ENCODE results near the gene CXCL8. TPM values are rescaled to one million over a fixed set of nuclear protein-coding genes. Genes with fewer than 3 reads are reported as not detected.

The CXCL8 gene
- total RNA-seq, 2 donors from 2014 or later = 2.6 to 7.9 TPM

DNA sequence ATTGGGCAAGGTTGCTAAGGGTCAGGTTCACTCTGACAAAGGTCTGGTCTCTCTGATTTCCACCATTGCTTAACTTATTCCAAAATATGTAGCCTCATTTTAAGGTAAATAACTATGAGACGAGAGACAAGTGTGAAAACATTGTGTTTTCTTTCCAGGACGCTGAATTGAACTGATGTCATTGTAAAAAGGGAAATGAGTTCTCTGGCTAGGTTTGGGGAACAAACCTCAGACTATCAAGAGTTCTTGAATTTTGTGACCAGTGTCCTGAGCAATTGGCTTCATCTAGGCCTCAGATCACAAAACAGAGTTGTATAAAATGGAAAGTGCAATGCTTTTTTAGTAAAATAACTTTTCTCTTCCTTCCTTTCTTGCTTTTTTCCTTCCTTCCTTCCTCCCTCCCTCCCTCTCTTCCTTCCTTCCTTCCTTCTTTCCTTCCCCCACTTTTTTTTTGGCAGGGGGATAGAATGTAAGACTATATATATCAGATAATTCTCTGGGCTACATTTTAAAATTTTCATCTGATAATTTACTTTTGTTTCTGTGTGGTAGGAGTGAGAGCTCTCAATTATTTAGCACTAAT is 30.8 kb upstream of the CXCL8 start:
- Histone ChIP-seq H3K4me1 (peaks cover 0 to 19% of the 10 kb centered on the region in 2 donors), H3K9me3 (no peaks in the 10 kb centered on the region), H3K27ac (no peak overlapping the region), H3K4me3 (no peak overlapping the region), H3K36me3 (no peaks in the 10 kb centered on the region), H3K27me3 (no peaks in the 10 kb centered on the region)
- TF ChIP-seq, protein P1, sequence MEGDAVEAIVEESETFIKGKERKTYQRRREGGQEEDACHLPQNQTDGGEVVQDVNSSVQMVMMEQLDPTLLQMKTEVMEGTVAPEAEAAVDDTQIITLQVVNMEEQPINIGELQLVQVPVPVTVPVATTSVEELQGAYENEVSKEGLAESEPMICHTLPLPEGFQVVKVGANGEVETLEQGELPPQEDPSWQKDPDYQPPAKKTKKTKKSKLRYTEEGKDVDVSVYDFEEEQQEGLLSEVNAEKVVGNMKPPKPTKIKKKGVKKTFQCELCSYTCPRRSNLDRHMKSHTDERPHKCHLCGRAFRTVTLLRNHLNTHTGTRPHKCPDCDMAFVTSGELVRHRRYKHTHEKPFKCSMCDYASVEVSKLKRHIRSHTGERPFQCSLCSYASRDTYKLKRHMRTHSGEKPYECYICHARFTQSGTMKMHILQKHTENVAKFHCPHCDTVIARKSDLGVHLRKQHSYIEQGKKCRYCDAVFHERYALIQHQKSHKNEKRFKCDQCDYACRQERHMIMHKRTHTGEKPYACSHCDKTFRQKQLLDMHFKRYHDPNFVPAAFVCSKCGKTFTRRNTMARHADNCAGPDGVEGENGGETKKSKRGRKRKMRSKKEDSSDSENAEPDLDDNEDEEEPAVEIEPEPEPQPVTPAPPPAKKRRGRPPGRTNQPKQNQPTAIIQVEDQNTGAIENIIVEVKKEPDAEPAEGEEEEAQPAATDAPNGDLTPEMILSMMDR (IDR thresholded peaks at IDR 0.05) = no peak
- DNase-seq (ENCODE audit: low spot score) = no peak

DNA sequence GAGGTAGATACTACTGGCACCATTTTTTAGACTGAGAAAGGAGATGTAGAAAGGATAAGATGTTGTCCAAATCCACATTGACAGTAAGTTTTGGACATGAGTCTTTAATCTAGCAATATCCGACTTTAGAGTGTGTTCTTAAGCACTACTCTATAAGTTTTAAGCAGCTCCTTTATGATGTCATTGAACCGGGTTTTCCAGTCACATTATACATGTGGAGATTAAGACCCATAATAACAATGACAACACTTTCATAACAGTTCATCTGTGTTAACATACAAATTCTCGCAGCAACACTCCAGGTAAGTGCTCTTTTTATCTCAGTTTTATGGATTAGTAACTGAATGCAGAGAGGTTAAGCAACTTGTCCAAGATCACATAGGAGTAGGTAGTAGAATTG is 30.3 kb upstream of the CXCL8 start:
- no peaks in the 10 kb centered on the region for H3K9me3 ChIP-seq
- TF ChIP-seq, protein P1 (IDR thresholded peaks at IDR 0.05) = no peak
- H3K36me3 ChIP-seq = no peaks in the 10 kb centered on the region
- H3K4me1 ChIP-seq = peaks cover 0 to 16% of the 10 kb centered on the region in 2 donors
- no peak for DNase-seq (ENCODE audit: low spot score)
- no peaks in the 10 kb centered on the region for H3K27me3 ChIP-seq
- H3K27ac ChIP-seq = no peak overlapping the region
- no peak overlapping the region for H3K4me3 ChIP-seq

DNA sequence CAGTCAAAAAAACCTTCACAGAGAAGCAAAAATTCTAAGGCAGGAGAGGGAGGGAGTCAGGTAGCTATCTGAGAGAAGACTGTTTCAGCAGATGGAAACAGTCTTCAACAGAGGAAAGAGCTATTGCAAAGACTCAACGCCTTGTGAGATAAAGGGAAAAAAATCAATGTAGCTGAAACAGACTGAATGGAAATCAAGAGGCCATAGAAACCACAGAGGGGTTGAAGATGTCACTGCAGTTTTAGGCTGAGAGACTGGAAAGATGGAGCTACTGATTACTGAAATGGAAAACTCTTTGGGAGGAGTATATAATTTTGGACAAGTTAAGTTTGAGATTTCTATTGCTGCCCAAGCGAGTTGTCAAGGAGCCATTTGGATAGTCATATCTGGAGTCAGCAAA is 28.4 kb upstream of the CXCL8 start:
- Histone ChIP-seq H3K4me3 (no peak overlapping the region), H3K9me3 (no peaks in the 10 kb centered on the region), H3K4me1 (peaks cover 0 to 13% of the 10 kb centered on the region in 2 donors), H3K27ac (no peak overlapping the region), H3K36me3 (no peaks in the 10 kb centered on the region), H3K27me3 (no peaks in the 10 kb centered on the region)
- DNase-seq (ENCODE audit: low spot score) = no peak
- TF ChIP-seq, protein P1 (IDR thresholded peaks at IDR 0.05) = no peak

DNA sequence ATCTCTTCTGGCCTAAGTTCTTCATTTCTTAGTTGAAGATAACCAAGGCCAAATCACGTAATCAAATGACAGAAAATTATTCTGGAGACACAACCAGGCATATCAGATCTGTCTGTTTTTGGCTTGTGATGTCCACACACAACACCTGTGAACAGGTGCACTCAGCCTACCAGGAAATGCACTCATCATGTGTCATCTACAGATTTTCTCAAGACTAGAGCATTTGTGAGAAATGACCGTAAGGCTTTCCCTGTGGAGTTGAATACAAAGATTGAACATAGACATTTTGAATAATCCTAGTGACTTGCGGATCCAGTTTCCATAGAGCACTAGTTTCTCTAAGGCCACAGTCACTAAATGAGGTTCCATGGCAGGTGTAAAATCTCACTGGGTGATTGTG is 26.7 kb upstream of the CXCL8 start:
- Histone ChIP-seq H3K27me3 (no peaks in the 10 kb centered on the region), H3K27ac (no peak overlapping the region), H3K36me3 (no peaks in the 10 kb centered on the region), H3K4me1 (no peaks in the 10 kb centered on the region), H3K4me3 (no peak overlapping the region), H3K9me3 (no peaks in the 10 kb centered on the region)
- DNase-seq (ENCODE audit: low spot score) = no peak
- TF ChIP-seq, protein P1 (IDR thresholded peaks at IDR 0.05) = no peak

DNA sequence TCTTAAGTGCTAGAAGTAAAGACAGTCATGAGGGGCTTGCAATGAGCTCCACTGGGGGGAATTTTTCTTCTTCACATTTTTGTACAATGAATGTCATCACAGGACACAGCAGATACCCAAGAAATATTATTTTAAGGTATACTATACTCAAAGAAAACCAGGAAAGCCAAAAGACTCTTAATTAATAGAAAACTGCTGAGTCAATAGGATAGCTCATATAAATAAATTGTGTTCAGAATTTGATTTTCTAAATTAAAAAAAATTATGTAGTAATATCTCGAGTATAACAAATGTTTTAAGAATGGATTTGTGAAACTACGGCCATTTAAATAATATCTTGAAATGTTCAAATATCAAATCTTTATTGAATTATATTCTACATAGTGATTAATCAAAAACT is 25.7 kb upstream of the CXCL8 start:
- Histone ChIP-seq H3K27ac (no peak overlapping the region), H3K36me3 (no peaks in the 10 kb centered on the region), H3K9me3 (no peaks in the 10 kb centered on the region), H3K4me3 (no peak overlapping the region), H3K4me1 (no peaks in the 10 kb centered on the region), H3K27me3 (no peaks in the 10 kb centered on the region)
- TF ChIP-seq, protein P1 (IDR thresholded peaks at IDR 0.05) = no peak
- no peak for DNase-seq (ENCODE audit: low spot score)

DNA sequence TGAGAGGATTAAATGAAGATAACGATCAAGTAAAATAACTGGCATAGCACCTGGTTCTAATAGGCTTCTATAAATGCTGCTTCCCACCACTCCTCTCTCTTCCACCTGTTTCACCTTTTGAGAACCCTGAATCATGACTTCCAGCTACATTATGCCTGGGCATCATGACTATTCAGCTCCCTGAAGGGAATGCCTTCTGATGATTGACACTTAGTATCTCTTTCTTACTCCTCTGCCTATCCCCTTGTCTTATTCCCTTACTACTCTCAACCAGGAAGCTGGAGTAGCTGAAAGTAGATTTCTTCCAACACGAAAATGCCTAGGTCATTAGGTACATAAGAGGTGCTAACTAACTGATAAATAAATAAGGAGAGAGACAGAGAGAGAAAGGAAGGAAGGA is 24.7 kb upstream of the CXCL8 start:
- Histone ChIP-seq H3K9me3 (no peaks in the 10 kb centered on the region), H3K36me3 (no peaks in the 10 kb centered on the region), H3K4me3 (no peak overlapping the region), H3K4me1 (no peaks in the 10 kb centered on the region), H3K27me3 (no peaks in the 10 kb centered on the region), H3K27ac (no peak overlapping the region)
- TF ChIP-seq, protein P1 (IDR thresholded peaks at IDR 0.05) = no peak
- DNase-seq (ENCODE audit: low spot score) = no peak
